HG02938 (cell line): ENCODE measurements around the gene RUBCN.
"Not testable (repeated sequence)": the region's sequence is repeated elsewhere in the genome, so short reads cannot be mapped to it uniquely, and the experiment has no call there.

ENCODE experiments used
- ATAC-seq: cut with Tn5 transposase; IDR thresholded peaks from one replicate; pipeline ENCODE4 v1.9.1; 2021; ENCODE audit warnings: mild to moderate bottlenecking, moderate library complexity; ENCODE audit not compliant: unreplicated experiment

The RUBCN gene

GRCh38 chr3:197687570-197687969 lies 49.1 kb downstream of the RUBCN start:
- ATAC-seq: no peak

GRCh38 chr3:197686899-197687298 lies 49.8 kb downstream of the RUBCN start:
- no peak for ATAC-seq

GRCh38 chr3:197685546-197685945 lies 51.2 kb downstream of the RUBCN start:
- no peak for ATAC-seq

DNA sequence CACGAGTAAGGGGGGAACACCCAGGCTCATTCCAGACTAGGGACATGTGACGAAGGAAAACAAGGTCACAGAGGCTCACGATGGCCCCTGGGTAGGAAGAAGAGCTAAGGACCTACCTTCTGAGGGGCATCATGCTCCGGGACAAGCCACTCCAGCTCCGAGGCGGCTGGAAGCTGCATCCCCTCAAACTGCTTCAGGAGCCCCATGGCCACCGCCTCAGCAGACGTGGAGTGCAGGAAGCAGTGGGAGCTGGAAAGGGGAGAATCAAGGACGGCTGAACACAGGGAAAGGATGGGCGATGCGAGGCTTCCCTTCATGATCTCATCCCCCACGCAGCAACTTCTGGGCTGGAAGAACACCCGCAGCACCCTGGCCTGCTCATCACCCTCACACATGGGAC lies 53.5 kb downstream of the RUBCN start:
- no peak for ATAC-seq

GRCh38 chr3:197682713-197683112 lies 54.0 kb downstream of the RUBCN start:
- ATAC-seq: no peak

- no peak for ATAC-seq
Observed at GRCh38 chr3:197680955-197681521, 55.7 kb downstream of the RUBCN start.

DNA sequence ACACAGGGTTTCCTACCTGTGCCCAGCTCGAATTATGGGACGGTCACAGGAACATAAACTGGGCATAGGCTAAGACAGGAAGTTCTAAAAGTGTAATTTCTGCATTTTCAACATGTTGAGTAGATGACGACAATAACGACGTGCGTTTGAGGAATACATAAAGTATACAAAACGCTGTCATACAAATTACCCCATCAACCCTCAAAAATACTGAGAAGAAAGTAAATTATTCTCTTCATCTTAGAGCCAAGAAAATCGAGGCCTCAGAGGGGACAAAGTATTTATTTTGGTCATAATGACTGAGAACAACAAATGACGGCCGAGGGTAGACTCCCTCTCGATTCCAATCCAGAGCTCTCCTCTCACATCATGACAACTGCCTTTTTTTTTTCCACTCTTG lies 60.8 kb downstream of the RUBCN start:
- ATAC-seq: no peak

- ATAC-seq: no peak
Observed at GRCh38 chr3:197675563-197675860, 61.2 kb downstream of the RUBCN start.

GRCh38 chr3:197674741-197675562 lies 61.8 kb downstream of the RUBCN start:
- no peak for ATAC-seq

- no peak for ATAC-seq
Observed at GRCh38 chr3:197673170-197673569, 63.5 kb downstream of the RUBCN start.

- ATAC-seq: no peak
Observed at GRCh38 chr3:197670361-197670760, 66.3 kb downstream of the RUBCN start.

DNA sequence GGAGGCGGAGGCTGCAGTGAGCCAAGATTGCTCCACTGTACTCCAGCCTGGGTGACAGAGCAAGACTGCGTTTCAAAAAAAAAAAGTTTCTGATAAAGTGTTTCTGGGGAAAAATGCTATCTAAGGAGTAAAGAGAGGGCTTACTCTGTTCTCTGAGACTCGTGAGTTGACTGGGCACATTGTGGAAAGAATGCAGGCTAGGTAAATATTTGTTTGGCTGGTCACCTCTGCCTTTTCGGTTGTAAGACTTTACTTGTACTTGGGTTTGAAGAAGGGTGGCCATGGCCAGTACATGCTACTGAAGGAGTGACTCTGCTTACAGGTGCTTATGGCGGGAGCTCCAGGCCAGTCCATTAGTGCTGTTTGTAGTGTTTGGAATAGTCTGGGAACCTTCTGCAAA lies 68.7 kb downstream of the RUBCN start:
- ATAC-seq: no peak

GRCh38 chr3:197667293-197667692 lies 69.4 kb downstream of the RUBCN start:
- ATAC-seq: not testable (repeated sequence)

DNA sequence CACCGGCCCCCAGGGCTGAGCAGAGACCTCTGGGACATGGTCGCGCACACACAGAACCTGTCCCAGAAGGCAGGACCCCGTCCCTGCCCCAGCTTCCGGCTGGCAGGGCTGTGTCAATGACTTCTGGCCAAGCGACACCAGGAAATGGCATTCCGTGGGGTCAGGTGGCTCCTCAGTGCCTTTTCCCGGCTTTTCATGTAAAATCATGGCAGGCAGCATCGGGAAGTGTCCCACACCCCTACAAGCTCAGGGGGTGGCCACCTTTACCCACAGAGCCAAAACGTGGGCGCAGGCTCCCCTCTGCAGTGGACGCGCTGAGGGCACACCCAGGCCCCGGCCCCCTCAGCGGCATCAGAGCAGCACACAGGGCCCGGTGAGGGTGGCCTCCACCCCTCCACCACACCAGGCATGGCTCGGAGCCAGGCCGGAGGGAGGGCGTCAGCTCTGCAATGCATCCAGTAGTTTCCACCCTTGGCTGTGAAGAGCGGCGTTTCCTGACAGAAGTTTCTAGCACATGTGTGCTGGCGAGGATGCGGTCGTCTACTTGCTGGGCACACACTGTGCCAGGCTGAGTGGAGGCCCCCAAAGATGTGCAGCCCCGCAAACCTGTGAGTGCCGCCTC lies 70.4 kb downstream of the RUBCN start:
- not testable (repeated sequence) for ATAC-seq

DNA sequence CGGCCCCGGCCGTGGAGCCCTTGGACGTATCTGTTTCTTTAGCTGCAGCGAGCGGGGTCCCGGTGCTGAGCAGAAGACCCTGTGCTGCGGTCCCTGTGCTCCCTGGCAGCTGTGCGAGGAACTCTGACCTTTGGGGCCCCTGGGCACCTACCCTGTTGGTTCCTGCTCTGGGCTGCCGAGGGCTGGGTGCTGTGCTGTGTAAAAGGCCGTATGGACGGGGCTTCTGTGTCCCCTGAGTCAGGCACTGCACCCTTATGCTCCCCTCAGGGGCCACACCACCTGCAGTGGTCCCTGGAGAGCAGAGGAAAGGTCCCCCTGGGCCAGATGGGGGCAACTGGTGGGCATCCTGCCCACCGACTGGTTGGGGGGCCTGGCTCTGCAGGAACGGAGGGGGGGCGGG lies 71.2 kb downstream of the RUBCN start:
- peak; percentile 9 for ATAC-seq

GRCh38 chr3:197665142-197665491 lies 71.6 kb downstream of the RUBCN start:
- peak; percentile 78 for ATAC-seq

- ATAC-seq: peak; percentile 58
Observed at GRCh38 chr3:197664414-197665141, 72.1 kb downstream of the RUBCN start.

- ATAC-seq: not testable (repeated sequence)
Observed at GRCh38 chr3:197663367-197664140, 73.2 kb downstream of the RUBCN start.

DNA sequence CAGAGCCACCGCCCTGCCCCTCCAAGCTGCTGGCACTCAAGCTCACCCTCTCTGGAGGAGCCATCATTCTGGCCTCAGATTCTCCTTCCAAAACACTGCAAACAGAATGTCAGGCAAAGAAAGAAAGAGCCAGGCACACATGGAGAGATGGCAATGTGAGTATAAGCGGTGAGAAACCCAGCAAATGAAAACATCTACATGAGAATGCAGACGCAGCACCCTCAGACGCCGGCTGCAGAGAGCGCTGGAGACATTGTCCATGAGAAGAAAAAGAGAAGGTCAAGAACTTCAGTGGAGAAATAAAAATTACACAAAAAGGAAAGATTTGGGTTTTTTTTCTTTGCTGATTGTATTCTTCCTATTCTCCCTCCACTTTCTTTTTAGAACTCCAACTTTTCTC lies 74.4 kb downstream of the RUBCN start:
- ATAC-seq: not testable (repeated sequence)

- not testable (repeated sequence) for ATAC-seq
Observed at GRCh38 chr3:197661874-197662273, 74.8 kb downstream of the RUBCN start.
